GM21360 (cell line): ENCODE results near the gene CFAP74.

Experiments
- ATAC-seq: cut with Tn5 transposase; IDR thresholded peaks from one replicate; pipeline ENCODE4 v1.9.1; 2021; ENCODE audit warnings: mild to moderate bottlenecking, moderate library complexity; ENCODE audit not compliant: unreplicated experiment

The CFAP74 gene

GRCh38 chr1:2041305-2041704, 37.7 kb upstream of the CFAP74 start:
- no peak for ATAC-seq

GRCh38 chr1:2039251-2039650, 35.7 kb upstream of the CFAP74 start:
- no peak for ATAC-seq

- no peak for ATAC-seq
These were observed 34.6 kb upstream of the CFAP74 start for GRCh38 chr1:2038229-2038628.

GRCh38 chr1:2037314-2037979, 33.9 kb upstream of the CFAP74 start:
- no peak for ATAC-seq

- no peak for ATAC-seq
These were observed 32.7 kb upstream of the CFAP74 start for GRCh38 chr1:2036287-2036686.

GRCh38 chr1:2033165-2033564, 29.6 kb upstream of the CFAP74 start:
- ATAC-seq = no peak

GRCh38 chr1:2032737-2033136, 29.2 kb upstream of the CFAP74 start:
- no peak for ATAC-seq

- ATAC-seq = no peak
These were observed 28.3 kb upstream of the CFAP74 start for GRCh38 chr1:2031546-2032540.

GRCh38 chr1:2030076-2030871, 26.7 kb upstream of the CFAP74 start:
- no peak for ATAC-seq

GRCh38 chr1:2029561-2029960, 26.0 kb upstream of the CFAP74 start:
- ATAC-seq = no peak

- ATAC-seq = no peak
These were observed 25.4 kb upstream of the CFAP74 start for GRCh38 chr1:2028870-2029560.

- no peak for ATAC-seq
These were observed 24.5 kb upstream of the CFAP74 start for GRCh38 chr1:2027961-2028583.

- ATAC-seq = no peak
These were observed 21.9 kb upstream of the CFAP74 start for GRCh38 chr1:2025491-2025981.

- no peak for ATAC-seq
These were observed 21.3 kb upstream of the CFAP74 start for GRCh38 chr1:2024887-2025286.

- ATAC-seq = no peak
These were observed 20.9 kb upstream of the CFAP74 start for GRCh38 chr1:2024451-2024850.

- ATAC-seq = no peak
These were observed 19.6 kb upstream of the CFAP74 start for GRCh38 chr1:2023187-2023586.

GRCh38 chr1:2022063-2022770, 18.6 kb upstream of the CFAP74 start:
- ATAC-seq = no peak

GRCh38 chr1:2021550-2021949, 18.0 kb upstream of the CFAP74 start:
- no peak for ATAC-seq

GRCh38 chr1:2020310-2020655, 16.7 kb upstream of the CFAP74 start:
- no peak for ATAC-seq
